OCI-LY7 (cell line): ENCODE measurements around the gene TNXB. TPM values are rescaled to one million over a fixed set of nuclear protein-coding genes. Genes with fewer than 3 reads are reported as not detected.

ENCODE experiments used
- BruUV-seq: library from RNA; stranded (reverse); fragments of 400-500 nt; replicated peaks from 2 replicates; lab custom pipeline; 2021; lab: Mats Ljungman, UMichigan
- CTCF ChIA-PET: fragments of 300-600 bp; sonication (Branson Sonifier 250); formaldehyde crosslinking; loops from one replicate; lab custom pipeline; 2022; ENCODE audit warnings: antibody characterized with exemption; ENCODE audit not compliant: unreplicated experiment; lab: Charles Lee
- POLR2A ChIA-PET: fragments of 300-600 bp; sonication (Branson Sonifier 250); formaldehyde crosslinking; loops from one replicate; lab custom pipeline; 2022; ENCODE audit warnings: antibody characterized with exemption; lab: Charles Lee
- DNase-seq: peaks from one replicate; pipeline ENCODE4 v3.0.0-alpha.2; 2015; ENCODE audit warnings: low spot score
- H2AFZ ChIP-seq: fragments of 200-600 bp; sonication (generic), shearing (Covaris generic); 2 replicates; pipeline ENCODE4 v1.6.1; 2014; ENCODE audit warnings: mild to moderate bottlenecking, antibody characterized with exemption, low read length, moderate library complexity
- H3K27ac ChIP-seq: fragments of 200-600 bp; sonication (generic); 2 replicates; pipeline ENCODE4 v1.5.1; 2014; ENCODE audit warnings: mixed run types, low read depth, mild to moderate bottlenecking, moderate library complexity, low read length, inconsistent platforms; ENCODE audit not compliant: poor library complexity, severe bottlenecking
- H3K36me3 ChIP-seq: fragments of 200-600 bp; sonication (generic); 2 replicates; pipeline ENCODE4 v1.6.1; 2014; ENCODE audit warnings: mild to moderate bottlenecking, antibody characterized with exemption, low read length, moderate library complexity, mixed read lengths; ENCODE audit not compliant: insufficient read depth
- H3K4me1 ChIP-seq: fragments of 200-600 bp; sonication (generic); 2 replicates; pipeline ENCODE4 v1.5.1; 2014; ENCODE audit warnings: mild to moderate bottlenecking, low read length; ENCODE audit not compliant: insufficient read depth, poor library complexity, severe bottlenecking
- H3K4me2 ChIP-seq: fragments of 200-600 bp; sonication (generic); 2 replicates; pipeline ENCODE4 v1.6.1; 2014; ENCODE audit warnings: mild to moderate bottlenecking, low read length
- H3K4me3 ChIP-seq: fragments of 200-600 bp; sonication (generic); 2 replicates; pipeline ENCODE4 v1.5.1; 2014; ENCODE audit warnings: mild to moderate bottlenecking, low read depth, low read length; ENCODE audit not compliant: poor library complexity, severe bottlenecking
- H3K79me2 ChIP-seq: fragments of 200-600 bp; sonication (generic); 2 replicates; pipeline ENCODE4 v1.6.1; 2016; ENCODE audit warnings: low read depth, mild to moderate bottlenecking, low read length, moderate library complexity, mixed read lengths; ENCODE audit not compliant: insufficient read depth
- H3K9me2 ChIP-seq: fragments of 200-600 bp; sonication (generic); 2 replicates; pipeline ENCODE4 v1.6.1; 2016; ENCODE audit warnings: mild to moderate bottlenecking, low read length, mixed read lengths; ENCODE audit not compliant: insufficient read depth
- H3K9me3 ChIP-seq: fragments of 200-600 bp; sonication (generic); 2 replicates; pipeline ENCODE4 v1.6.1; 2014; ENCODE audit warnings: mild to moderate bottlenecking, mixed run types, low read length, mixed read lengths
- H4K20me1 ChIP-seq: fragments of 200-600 bp; sonication (generic); 2 replicates; pipeline ENCODE4 v1.6.1; 2014; ENCODE audit warnings: mild to moderate bottlenecking, antibody characterized with exemption, low read length, moderate library complexity, mixed read lengths; ENCODE audit not compliant: insufficient read depth
- CTCF ChIP-seq: fragments of 200-600 bp; sonication (generic); conservative IDR thresholded peaks from 2 replicates; pipeline ENCODE4 v1.5.1; 2014; ENCODE audit warnings: mild to moderate bottlenecking, antibody characterized with exemption, low read length, moderate library complexity, mixed read lengths
- EZH2phosphoT487 ChIP-seq: fragments of 200-600 bp; sonication (generic); IDR thresholded peaks from 2 replicates; pipeline ENCODE4 v1.6.1; 2018; ENCODE audit warnings: low read depth, borderline replicate concordance, mild to moderate bottlenecking, mixed run types, antibody characterized with exemption, low read length, moderate library complexity, mixed read lengths
- intact Hi-C: fragments of 100-400 bp; cut with micrococcal nuclease; formaldehyde crosslinking; loops from one replicate; pipeline ENCODE4 v1.10.0; 2022; ENCODE audit not compliant: unreplicated experiment
- total RNA-seq, 2 experiments: library from RNA; depleted of rRNA in 1 of 2; stranded (reverse); fragments of >200 nt in 1 of 2; shearing (Covaris generic) in 1 of 2; gene quantifications; 2 replicates each; pipeline ENCODE4 v1.2.3, GENCODE V29; 2014 to 2022

TNXB gene
- total RNA-seq, 2 experiments from 2014 or later = 1.7 to 9.2 TPM

DNA sequence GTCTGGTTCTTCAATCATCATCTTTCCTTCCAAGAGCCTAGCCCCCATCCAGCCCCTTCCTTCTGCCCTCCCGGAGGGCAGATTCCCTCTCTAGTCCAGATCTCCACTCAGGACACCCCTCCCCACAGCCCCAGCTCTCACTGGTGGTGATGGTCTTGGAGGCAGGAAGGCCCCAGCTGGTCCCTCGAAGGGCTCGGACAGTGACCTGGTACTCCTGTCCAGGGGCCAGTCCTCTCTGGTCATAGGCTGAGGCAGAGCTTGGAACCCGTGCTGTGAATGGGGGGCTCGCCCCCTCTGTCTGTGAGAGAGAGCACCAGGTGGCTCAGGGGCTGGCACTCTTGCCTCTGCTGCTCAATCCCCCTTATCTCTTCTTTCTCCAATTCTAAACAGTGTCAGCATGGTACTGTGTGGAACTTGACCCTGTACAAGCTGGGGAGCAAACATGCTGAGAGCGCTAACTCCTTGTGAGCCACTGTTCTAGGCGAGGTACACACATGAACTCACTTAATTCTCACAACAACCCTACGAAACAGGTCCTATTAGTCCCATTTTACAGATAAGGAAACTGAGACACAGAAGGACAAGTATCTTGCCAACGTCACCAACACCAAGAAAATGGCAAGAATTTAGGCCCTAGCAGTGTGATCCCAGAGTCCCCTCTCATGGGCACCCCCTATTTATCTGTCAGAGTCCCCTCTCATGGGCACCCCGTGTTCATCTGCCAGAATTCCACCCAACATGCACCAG lies 19.9 kb downstream of the TNXB start:
- H3K4me3 ChIP-seq = no peak overlapping the region
- no peak overlapping the region for H2AFZ ChIP-seq
- no peaks in the 10 kb centered on the region for H3K79me2 ChIP-seq
- no peak overlapping the region for H3K4me2 ChIP-seq
- H4K20me1 ChIP-seq = no peaks in the 10 kb centered on the region
- H3K36me3 ChIP-seq = no peaks in the 10 kb centered on the region
- ChIA-PET POLR2A (no interaction called here), CTCF (no interaction called here)
- no peaks in the 10 kb centered on the region for H3K9me2 ChIP-seq
- H3K27ac ChIP-seq = no peak overlapping the region
- no peak for TF ChIP-seq CTCF
- H3K9me3 ChIP-seq = no peaks in the 10 kb centered on the region
- intact Hi-C loops = no loop called here
- no TSS peak for BruUV-seq
- no peaks in the 10 kb centered on the region for H3K4me1 ChIP-seq
- no peak for DNase-seq

GRCh38 chr6:32088487-32089049 lies 20.6 kb downstream of the TNXB start:
- Histone ChIP-seq H3K9me2 (no peaks in the 10 kb centered on the region), H2AFZ (no peak overlapping the region; the same call in 1 of the 2 replicates), H3K4me1 (no peaks in the 10 kb centered on the region), H3K4me2 (no peak overlapping the region), H4K20me1 (no peaks in the 10 kb centered on the region), H3K9me3 (no peaks in the 10 kb centered on the region), H3K79me2 (no peaks in the 10 kb centered on the region), H3K36me3 (no peaks in the 10 kb centered on the region), H3K27ac (no peak overlapping the region), H3K4me3 (no peak overlapping the region)
- intact Hi-C loops = no loop called here
- TF ChIP-seq EZH2phosphoT487 = no peak
- TF ChIP-seq CTCF = no peak
- BruUV-seq = no TSS peak
- POLR2A ChIA-PET = no interaction called here
- CTCF ChIA-PET = no interaction called here
- DNase-seq = no peak
